Hepatocyte (in vitro differentiated cells): Measurements from ENCODE around the gene ABHD8. TPM values are rescaled to one million over a fixed set of nuclear protein-coding genes. Genes with fewer than 3 reads are reported as not detected.

Source experiments
- DNase-seq: peaks from one replicate; pipeline ENCODE4 v3.0.0-alpha.2; 2016; ENCODE audit warnings: low spot score
- H2AFZ ChIP-seq: fragments of 200-600 bp; sonication (generic); 2 replicates; pipeline ENCODE4 v1.6.0; 2016; ENCODE audit warnings: antibody characterized with exemption, mild to moderate bottlenecking
- H3K27ac ChIP-seq: fragments of 200-600 bp; sonication (generic); 2 replicates; pipeline ENCODE4 v1.5.1; 2016; ENCODE audit warnings: mild to moderate bottlenecking
- H3K27me3 ChIP-seq: fragments of 200-600 bp; sonication (generic); 2 replicates; pipeline ENCODE4 v1.6.1; 2016
- H3K36me3 ChIP-seq: fragments of 200-600 bp; sonication (generic); replicated peaks from 2 replicates; pipeline ENCODE4 v1.5.1; 2016; ENCODE audit warnings: low read depth; ENCODE audit not compliant: insufficient read depth
- H3K4me1 ChIP-seq: fragments of 200-600 bp; sonication (generic); 2 replicates; pipeline ENCODE4 v1.5.1; 2016; ENCODE audit warnings: mild to moderate bottlenecking, moderate library complexity; ENCODE audit not compliant: insufficient read depth
- H3K4me2 ChIP-seq: fragments of 200-600 bp; sonication (generic); 2 replicates; pipeline ENCODE4 v1.6.0; 2016
- H3K4me3 ChIP-seq: fragments of 200-600 bp; sonication (generic); 2 replicates; pipeline ENCODE4 v1.5.1; 2016; ENCODE audit warnings: mild to moderate bottlenecking
- H3K79me2 ChIP-seq: fragments of 200-600 bp; sonication (generic); 2 replicates; pipeline ENCODE4 v1.6.0; 2017; ENCODE audit warnings: mild to moderate bottlenecking
- H3K9me2 ChIP-seq: fragments of 200-600 bp; sonication (generic); replicated peaks from 2 replicates; pipeline ENCODE4 v1.6.0; 2017; ENCODE audit warnings: mild to moderate bottlenecking; ENCODE audit not compliant: insufficient read depth
- H3K9me3 ChIP-seq: fragments of 200-600 bp; sonication (generic); 2 replicates; pipeline ENCODE4 v1.5.1; 2016; ENCODE audit warnings: low read depth, mild to moderate bottlenecking
- H4K20me1 ChIP-seq: fragments of 200-600 bp; sonication (generic); 2 replicates; pipeline ENCODE4 v1.6.0; 2016; ENCODE audit warnings: mild to moderate bottlenecking; ENCODE audit not compliant: insufficient read depth, poor library complexity, severe bottlenecking
- CTCF ChIP-seq: fragments of 200-600 bp; sonication (generic); IDR thresholded peaks from 2 replicates; pipeline ENCODE4 v1.5.1; 2016; ENCODE audit warnings: antibody characterized with exemption, mild to moderate bottlenecking; ENCODE audit not compliant: poor library complexity
- EZH2 ChIP-seq: fragments of 200-600 bp; sonication (generic); IDR thresholded peaks from 2 replicates; pipeline ENCODE4 v1.6.1; 2016; ENCODE audit warnings: antibody characterized with exemption, mild to moderate bottlenecking, borderline replicate concordance
- EZH2phosphoT487 ChIP-seq: fragments of 200-600 bp; sonication (generic); IDR thresholded peaks from one replicate; pipeline ENCODE4 v1.6.1; 2018; ENCODE audit warnings: antibody characterized with exemption, mild to moderate bottlenecking, low read depth, moderate library complexity; ENCODE audit not compliant: unreplicated experiment, severe bottlenecking
- WGBS: methylation state at CpG from one replicate; pipeline ENCODE4 v1.1.6; 2016; ENCODE audit warnings: low lambda C conversion rate; ENCODE audit errors: missing lambda C conversion rate; 5-methylcytosine and 5-hydroxymethylcytosine counted together
- polyA plus RNA-seq: library from polyadenylated mRNA; unstranded; fragments of >200 nt; fragmentation: Nextera tagmentation; extraction: Ambion mirVana; gene quantifications from 2 replicates; pipeline ENCODE4 v1.2.1, GENCODE V29; 2016
- total RNA-seq: library from RNA; depleted of rRNA; stranded (reverse); fragments of >200 nt; gene quantifications from 2 replicates; pipeline ENCODE4 v1.2.3, GENCODE V29; 2014

Gene ABHD8
- total and polyA plus RNA-seq, 2 experiments from 2014 or later = 12.9 to 17.6 TPM

GRCh38 chr19:17330262-17331044, 27.2 kb upstream of the ABHD8 start:
- H3K4me3 ChIP-seq = no peak overlapping the region
- no peaks in the 10 kb centered on the region for H3K9me2 ChIP-seq
- no peak for TF ChIP-seq EZH2phosphoT487
- no peak for TF ChIP-seq EZH2
- TF ChIP-seq CTCF = no peak
- H3K9me3 ChIP-seq = no peaks in the 10 kb centered on the region
- H3K4me1 ChIP-seq = peaks cover 24% of the 10 kb centered on the region
- no peak overlapping the region for H3K4me2 ChIP-seq
- H3K36me3 ChIP-seq = no peaks in the 10 kb centered on the region
- 94% methylated on average over 24 of the region's 24 CpGs for WGBS
- no peaks in the 10 kb centered on the region for H3K27me3 ChIP-seq
- no peak overlapping the region for H3K27ac ChIP-seq
- H2AFZ ChIP-seq = no peak overlapping the region
- H3K79me2 ChIP-seq = peaks cover 6% of the 10 kb centered on the region
- H4K20me1 ChIP-seq = no peaks in the 10 kb centered on the region
- DNase-seq = peak; percentile 4

- Histone ChIP-seq H4K20me1 (no peaks in the 10 kb centered on the region), H3K79me2 (peaks cover 5% of the 10 kb centered on the region), H3K4me3 (no peak overlapping the region), H3K36me3 (no peaks in the 10 kb centered on the region), H3K4me2 (peak overlapping the region; percentile 94), H3K9me2 (no peaks in the 10 kb centered on the region), H3K9me3 (no peaks in the 10 kb centered on the region), H2AFZ (no peak overlapping the region), H3K27me3 (no peaks in the 10 kb centered on the region), H3K4me1 (peaks cover 18% of the 10 kb centered on the region), H3K27ac (no peak overlapping the region)
- no peak for TF ChIP-seq EZH2phosphoT487
- no peak for TF ChIP-seq CTCF
- no peak for TF ChIP-seq EZH2
- DNase-seq = peak; percentile 11
- whole genome bisulfite sequencing = 87% methylated on average over 41 of the region's 51 CpGs
Observed at GRCh38 chr19:17329366-17330261, 26.4 kb upstream of the ABHD8 start.

GRCh38 chr19:17328517-17329365, 25.5 kb upstream of the ABHD8 start:
- Histone ChIP-seq H3K27me3 (no peaks in the 10 kb centered on the region), H3K36me3 (no peaks in the 10 kb centered on the region), H4K20me1 (no peaks in the 10 kb centered on the region), H2AFZ (peak overlapping the region; percentile 90), H3K27ac (peak overlapping the region; percentile 85), H3K79me2 (peaks cover 2% of the 10 kb centered on the region), H3K4me2 (peak overlapping the region; percentile 94), H3K9me2 (no peaks in the 10 kb centered on the region), H3K4me1 (peaks cover 14% of the 10 kb centered on the region), H3K4me3 (no peak overlapping the region), H3K9me3 (no peaks in the 10 kb centered on the region)
- 25% methylated on average over 19 of the region's 94 CpGs for WGBS
- peak; percentile 39 for DNase-seq
- TF ChIP-seq EZH2phosphoT487 (no peak), CTCF (no peak), EZH2 (no peak)
